K562 (cell line): ENCODE data around the gene PDE4D. TPM values are rescaled to one million over a fixed set of nuclear protein-coding genes. Genes with fewer than 3 reads are reported as not detected.

Experiments
- CBFB ChIP-seq: sonication (generic); formaldehyde crosslinking; IDR thresholded peaks from 2 replicates; pipeline ENCODE4 v1.4.0; 2020; ENCODE audit warnings: mild to moderate bottlenecking, missing genetic modification reagents
- FOXK1 ChIP-seq: sonication (generic); formaldehyde crosslinking; IDR thresholded peaks from 2 replicates; pipeline ENCODE4 v1.8.0; 2022; ENCODE audit warnings: missing genetic modification reagents, mild to moderate bottlenecking, borderline replicate concordance
- ZNF324 ChIP-seq: fragments of 250-450 bp; sonication (Bioruptor Pico); IDR thresholded peaks from 2 replicates; pipeline ENCODE4 v1.4.0; 2020; ENCODE audit warnings: mild to moderate bottlenecking
- polyA plus RNA-seq, 8 experiments: library from polyadenylated mRNA; depleted of rRNA in 4 of 8; stranded (reverse) in 5 of 8; unstranded in 3 of 8; fragments of >200 nt; fragmentation: Nextera tagmentation in 2 of 8; fragmentation: Illumina TruSeq in 1 of 8; extraction: Ambion mirVana in 2 of 8; extraction: Trizol in 1 of 8; gene quantifications; 2 replicates each; pipeline versions ENCODE4 v1.2.1 to v1.2.3, GENCODE V29; 2011 to 2014; ENCODE audit warnings: inconsistent platforms in 1 of 8, missing spikeins in 1 of 8
- total RNA-seq, 7 experiments: library from RNA; depleted of rRNA in 6 of 7; stranded (reverse); fragments of >200 nt in 6 of 7; fragmentation: Illumina TruSeq in 2 of 7; extraction: Trizol in 2 of 7; gene quantifications; 2 replicates each; pipeline versions ENCODE4 v1.2.1 to v1.2.3, GENCODE V29; 2011 to 2021; ENCODE audit warnings: low replicate concordance in 1 of 7
- TF ChIP-seq, protein P1 (sequence below): fragments of 450-650 bp; IDR thresholded peaks from 2 replicates; pipeline ENCODE4 v1.6.1; 2016; ENCODE audit warnings: mild to moderate bottlenecking, moderate library complexity
- TF ChIP-seq, protein P2 (sequence below), 2 experiments: fragments of 450-650 bp; IDR thresholded peaks; 2 replicates each; pipeline ENCODE4 v1.6.1; 2016
- TF ChIP-seq, protein P3 (sequence below): fragments of 450-650 bp; IDR thresholded peaks from 2 replicates; pipeline ENCODE4 v1.6.1; 2018; ENCODE audit warnings: mild to moderate bottlenecking, low read depth; ENCODE audit not compliant: partially characterized antibody

The PDE4D gene
- total and polyA plus RNA-seq, 9 of the 15 experiments (the other 6 are each of a cell fraction or from before 2014, with no cell fraction given), result 0.04 to 0.46 (median 0.13) TPM

DNA sequence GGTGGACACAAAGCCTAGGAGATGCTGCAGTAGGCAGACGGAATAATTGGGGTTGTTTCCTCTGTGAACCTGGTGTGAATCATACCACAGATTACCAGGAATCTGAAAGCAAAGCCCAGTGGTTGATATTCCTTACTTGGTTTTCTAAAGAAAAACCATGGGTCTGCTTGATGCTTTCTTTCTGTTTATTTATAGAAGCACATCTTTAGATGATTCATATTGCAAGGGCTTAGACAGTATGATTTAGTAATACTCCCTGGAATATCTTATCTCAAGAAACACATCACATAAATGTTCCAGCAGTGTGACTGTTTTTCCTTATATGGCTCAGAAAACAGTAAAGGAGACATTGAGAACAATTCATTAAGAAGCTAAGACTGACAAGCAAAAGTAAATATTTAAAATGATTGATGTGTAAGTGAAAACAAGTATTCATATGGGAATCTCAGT lies 687.4 kb downstream of the PDE4D start (continued):
- TF ChIP-seq, protein P1, sequence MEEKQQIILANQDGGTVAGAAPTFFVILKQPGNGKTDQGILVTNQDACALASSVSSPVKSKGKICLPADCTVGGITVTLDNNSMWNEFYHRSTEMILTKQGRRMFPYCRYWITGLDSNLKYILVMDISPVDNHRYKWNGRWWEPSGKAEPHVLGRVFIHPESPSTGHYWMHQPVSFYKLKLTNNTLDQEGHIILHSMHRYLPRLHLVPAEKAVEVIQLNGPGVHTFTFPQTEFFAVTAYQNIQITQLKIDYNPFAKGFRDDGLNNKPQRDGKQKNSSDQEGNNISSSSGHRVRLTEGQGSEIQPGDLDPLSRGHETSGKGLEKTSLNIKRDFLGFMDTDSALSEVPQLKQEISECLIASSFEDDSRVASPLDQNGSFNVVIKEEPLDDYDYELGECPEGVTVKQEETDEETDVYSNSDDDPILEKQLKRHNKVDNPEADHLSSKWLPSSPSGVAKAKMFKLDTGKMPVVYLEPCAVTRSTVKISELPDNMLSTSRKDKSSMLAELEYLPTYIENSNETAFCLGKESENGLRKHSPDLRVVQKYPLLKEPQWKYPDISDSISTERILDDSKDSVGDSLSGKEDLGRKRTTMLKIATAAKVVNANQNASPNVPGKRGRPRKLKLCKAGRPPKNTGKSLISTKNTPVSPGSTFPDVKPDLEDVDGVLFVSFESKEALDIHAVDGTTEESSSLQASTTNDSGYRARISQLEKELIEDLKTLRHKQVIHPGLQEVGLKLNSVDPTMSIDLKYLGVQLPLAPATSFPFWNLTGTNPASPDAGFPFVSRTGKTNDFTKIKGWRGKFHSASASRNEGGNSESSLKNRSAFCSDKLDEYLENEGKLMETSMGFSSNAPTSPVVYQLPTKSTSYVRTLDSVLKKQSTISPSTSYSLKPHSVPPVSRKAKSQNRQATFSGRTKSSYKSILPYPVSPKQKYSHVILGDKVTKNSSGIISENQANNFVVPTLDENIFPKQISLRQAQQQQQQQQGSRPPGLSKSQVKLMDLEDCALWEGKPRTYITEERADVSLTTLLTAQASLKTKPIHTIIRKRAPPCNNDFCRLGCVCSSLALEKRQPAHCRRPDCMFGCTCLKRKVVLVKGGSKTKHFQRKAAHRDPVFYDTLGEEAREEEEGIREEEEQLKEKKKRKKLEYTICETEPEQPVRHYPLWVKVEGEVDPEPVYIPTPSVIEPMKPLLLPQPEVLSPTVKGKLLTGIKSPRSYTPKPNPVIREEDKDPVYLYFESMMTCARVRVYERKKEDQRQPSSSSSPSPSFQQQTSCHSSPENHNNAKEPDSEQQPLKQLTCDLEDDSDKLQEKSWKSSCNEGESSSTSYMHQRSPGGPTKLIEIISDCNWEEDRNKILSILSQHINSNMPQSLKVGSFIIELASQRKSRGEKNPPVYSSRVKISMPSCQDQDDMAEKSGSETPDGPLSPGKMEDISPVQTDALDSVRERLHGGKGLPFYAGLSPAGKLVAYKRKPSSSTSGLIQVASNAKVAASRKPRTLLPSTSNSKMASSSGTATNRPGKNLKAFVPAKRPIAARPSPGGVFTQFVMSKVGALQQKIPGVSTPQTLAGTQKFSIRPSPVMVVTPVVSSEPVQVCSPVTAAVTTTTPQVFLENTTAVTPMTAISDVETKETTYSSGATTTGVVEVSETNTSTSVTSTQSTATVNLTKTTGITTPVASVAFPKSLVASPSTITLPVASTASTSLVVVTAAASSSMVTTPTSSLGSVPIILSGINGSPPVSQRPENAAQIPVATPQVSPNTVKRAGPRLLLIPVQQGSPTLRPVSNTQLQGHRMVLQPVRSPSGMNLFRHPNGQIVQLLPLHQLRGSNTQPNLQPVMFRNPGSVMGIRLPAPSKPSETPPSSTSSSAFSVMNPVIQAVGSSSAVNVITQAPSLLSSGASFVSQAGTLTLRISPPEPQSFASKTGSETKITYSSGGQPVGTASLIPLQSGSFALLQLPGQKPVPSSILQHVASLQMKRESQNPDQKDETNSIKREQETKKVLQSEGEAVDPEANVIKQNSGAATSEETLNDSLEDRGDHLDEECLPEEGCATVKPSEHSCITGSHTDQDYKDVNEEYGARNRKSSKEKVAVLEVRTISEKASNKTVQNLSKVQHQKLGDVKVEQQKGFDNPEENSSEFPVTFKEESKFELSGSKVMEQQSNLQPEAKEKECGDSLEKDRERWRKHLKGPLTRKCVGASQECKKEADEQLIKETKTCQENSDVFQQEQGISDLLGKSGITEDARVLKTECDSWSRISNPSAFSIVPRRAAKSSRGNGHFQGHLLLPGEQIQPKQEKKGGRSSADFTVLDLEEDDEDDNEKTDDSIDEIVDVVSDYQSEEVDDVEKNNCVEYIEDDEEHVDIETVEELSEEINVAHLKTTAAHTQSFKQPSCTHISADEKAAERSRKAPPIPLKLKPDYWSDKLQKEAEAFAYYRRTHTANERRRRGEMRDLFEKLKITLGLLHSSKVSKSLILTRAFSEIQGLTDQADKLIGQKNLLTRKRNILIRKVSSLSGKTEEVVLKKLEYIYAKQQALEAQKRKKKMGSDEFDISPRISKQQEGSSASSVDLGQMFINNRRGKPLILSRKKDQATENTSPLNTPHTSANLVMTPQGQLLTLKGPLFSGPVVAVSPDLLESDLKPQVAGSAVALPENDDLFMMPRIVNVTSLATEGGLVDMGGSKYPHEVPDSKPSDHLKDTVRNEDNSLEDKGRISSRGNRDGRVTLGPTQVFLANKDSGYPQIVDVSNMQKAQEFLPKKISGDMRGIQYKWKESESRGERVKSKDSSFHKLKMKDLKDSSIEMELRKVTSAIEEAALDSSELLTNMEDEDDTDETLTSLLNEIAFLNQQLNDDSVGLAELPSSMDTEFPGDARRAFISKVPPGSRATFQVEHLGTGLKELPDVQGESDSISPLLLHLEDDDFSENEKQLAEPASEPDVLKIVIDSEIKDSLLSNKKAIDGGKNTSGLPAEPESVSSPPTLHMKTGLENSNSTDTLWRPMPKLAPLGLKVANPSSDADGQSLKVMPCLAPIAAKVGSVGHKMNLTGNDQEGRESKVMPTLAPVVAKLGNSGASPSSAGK, result no peak
- TF ChIP-seq, protein P2, sequence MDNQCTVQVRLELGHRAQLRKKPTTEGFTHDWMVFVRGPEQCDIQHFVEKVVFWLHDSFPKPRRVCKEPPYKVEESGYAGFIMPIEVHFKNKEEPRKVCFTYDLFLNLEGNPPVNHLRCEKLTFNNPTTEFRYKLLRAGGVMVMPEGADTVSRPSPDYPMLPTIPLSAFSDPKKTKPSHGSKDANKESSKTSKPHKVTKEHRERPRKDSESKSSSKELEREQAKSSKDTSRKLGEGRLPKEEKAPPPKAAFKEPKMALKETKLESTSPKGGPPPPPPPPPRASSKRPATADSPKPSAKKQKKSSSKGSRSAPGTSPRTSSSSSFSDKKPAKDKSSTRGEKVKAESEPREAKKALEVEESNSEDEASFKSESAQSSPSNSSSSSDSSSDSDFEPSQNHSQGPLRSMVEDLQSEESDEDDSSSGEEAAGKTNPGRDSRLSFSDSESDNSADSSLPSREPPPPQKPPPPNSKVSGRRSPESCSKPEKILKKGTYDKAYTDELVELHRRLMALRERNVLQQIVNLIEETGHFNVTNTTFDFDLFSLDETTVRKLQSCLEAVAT (IDR thresholded peaks at IDR 0.05), result no peak
- TF ChIP-seq CBFB (CRISPR knock-in tag) (no peak), ZNF324 (CRISPR knock-in tag) (no peak), FOXK1 (no peak)
- TF ChIP-seq, protein P3, sequence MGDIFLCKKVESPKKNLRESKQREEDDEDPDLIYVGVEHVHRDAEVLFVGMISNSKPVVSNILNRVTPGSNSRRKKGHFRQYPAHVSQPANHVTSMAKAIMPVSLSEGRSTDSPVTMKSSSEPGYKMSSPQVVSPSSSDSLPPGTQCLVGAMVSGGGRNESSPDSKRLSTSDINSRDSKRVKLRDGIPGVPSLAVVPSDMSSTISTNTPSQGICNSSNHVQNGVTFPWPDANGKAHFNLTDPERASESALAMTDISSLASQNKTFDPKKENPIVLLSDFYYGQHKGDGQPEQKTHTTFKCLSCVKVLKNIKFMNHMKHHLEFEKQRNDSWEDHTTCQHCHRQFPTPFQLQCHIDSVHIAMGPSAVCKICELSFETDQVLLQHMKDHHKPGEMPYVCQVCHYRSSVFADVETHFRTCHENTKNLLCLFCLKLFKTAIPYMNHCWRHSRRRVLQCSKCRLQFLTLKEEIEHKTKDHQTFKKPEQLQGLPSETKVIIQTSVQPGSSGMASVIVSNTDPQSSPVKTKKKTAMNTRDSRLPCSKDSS, result no peak
